ENCODE results near the gene SLC45A2. TPM values are rescaled to one million over a fixed set of nuclear protein-coding genes. Genes with fewer than 3 reads are reported as not detected.
"Not testable (repeated sequence)": the region's sequence is repeated elsewhere in the genome, so short reads cannot be mapped to it uniquely, and the experiment has no call there.

SLC45A2 gene
- under 1 TPM; 0.12 to 0.50 (median 0.18) TPM for polyA plus RNA-seq (ENCODE audit: insufficient read length in 10 of 10)
- long read RNA-seq, donor 1, result 0 reads
- long read RNA-seq, donor 2, result 0 reads
- long read RNA-seq, donor 3, result 0 reads
- long read RNA-seq, donor 4, result 0 reads
- long read RNA-seq, donor 5, result 0 reads
- long read RNA-seq, donor 6, result 0 reads
- long read RNA-seq, donor 7, result 0 reads
- long read RNA-seq, donor 8, result 0 reads
- long read RNA-seq, donor 9, result 0 reads

GRCh38 chr5:33984671-33985124 lies at the start of gene SLC45A2:
Gene SLC45A2, minus strand, starts transcription at chr5:33984693. Its CDS starts 110 bp downstream, at chr5:33984583.
- DNase-seq, result no peak

GRCh38 chr5:34031966-34032365 lies 47.5 kb upstream of the SLC45A2 start:
- DNase-seq, result no peak

GRCh38 chr5:34031117-34031516 lies 46.6 kb upstream of the SLC45A2 start:
- DNase-seq, result no peak

- not testable (repeated sequence) for DNase-seq
These were observed 46.1 kb upstream of the SLC45A2 start for GRCh38 chr5:34030585-34030984.

GRCh38 chr5:34030048-34030447 lies 45.6 kb upstream of the SLC45A2 start:
- peak in 1 of 3 donors; percentile 40 for DNase-seq

- no peak for DNase-seq
These were observed 43.9 kb upstream of the SLC45A2 start for GRCh38 chr5:34028349-34028748.

GRCh38 chr5:34026089-34026761 lies 41.7 kb upstream of the SLC45A2 start:
- DNase-seq, result no peak

- DNase-seq, result peak in 1 of 3 donors; percentile 54
These were observed 37.7 kb upstream of the SLC45A2 start for GRCh38 chr5:34022121-34022705.

GRCh38 chr5:34021334-34021733 lies 36.8 kb upstream of the SLC45A2 start:
- DNase-seq, result no peak

GRCh38 chr5:34020726-34021125 lies 36.2 kb upstream of the SLC45A2 start:
- DNase-seq, result no peak

- no peak for DNase-seq
These were observed 32.8 kb upstream of the SLC45A2 start for GRCh38 chr5:34017254-34017653.

GRCh38 chr5:34016750-34017149 lies 32.3 kb upstream of the SLC45A2 start:
- no peak for DNase-seq

GRCh38 chr5:34016222-34016621 lies 31.7 kb upstream of the SLC45A2 start:
- no peak for DNase-seq

GRCh38 chr5:34015120-34015822 lies 30.8 kb upstream of the SLC45A2 start:
- no peak for DNase-seq

- DNase-seq, result no peak
These were observed 30.1 kb upstream of the SLC45A2 start for GRCh38 chr5:34014626-34015025.

GRCh38 chr5:34013547-34013946 lies 29.1 kb upstream of the SLC45A2 start:
- DNase-seq, result no peak

GRCh38 chr5:34012791-34013190 lies 28.3 kb upstream of the SLC45A2 start:
- DNase-seq, result peak in 2 of 3 donors; percentile 33 to 75

GRCh38 chr5:34011536-34011935 lies 27.0 kb upstream of the SLC45A2 start:
- DNase-seq, result peak in 1 of 3 donors; percentile 59

GRCh38 chr5:34010146-34010545 lies 25.7 kb upstream of the SLC45A2 start:
- DNase-seq, result not testable (repeated sequence)

- no peak for DNase-seq
These were observed 25.1 kb upstream of the SLC45A2 start for GRCh38 chr5:34009610-34010009.

- no peak for DNase-seq
These were observed 24.3 kb upstream of the SLC45A2 start for GRCh38 chr5:34008802-34009201.

Data from muscle of back (tissue), 13 donors.